Endodermal cell (in vitro differentiated cells): ENCODE measurements around the gene CAB39. TPM values are rescaled to one million over a fixed set of nuclear protein-coding genes. Genes with fewer than 3 reads are reported as not detected.

Experiments used
- DNase-seq: peaks from one replicate; pipeline ENCODE4 v3.0.0-alpha.2; 2017
- H3K27ac ChIP-seq: 2 replicates; pipeline ENCODE4 v1.5.1; 2013; ENCODE audit warnings: mild to moderate bottlenecking, low read depth, low read length, moderate library complexity
- H3K27me3 ChIP-seq: 2 replicates; pipeline ENCODE4 v1.6.1; 2013; ENCODE audit warnings: mild to moderate bottlenecking, low read length, moderate library complexity; ENCODE audit not compliant: insufficient read depth, control insufficient read depth, poor library complexity, severe bottlenecking
- H3K36me3 ChIP-seq: 2 replicates; pipeline ENCODE4 v1.7.0; 2013; ENCODE audit warnings: mild to moderate bottlenecking, low read length, moderate library complexity; ENCODE audit not compliant: control insufficient read depth, insufficient read depth
- H3K4me1 ChIP-seq: one replicate; pipeline ENCODE4 v1.7.0; 2013; ENCODE audit warnings: low read length; ENCODE audit not compliant: control insufficient read depth, insufficient read depth
- H3K4me3 ChIP-seq: 2 replicates; pipeline ENCODE4 v1.5.1; 2013; ENCODE audit warnings: mild to moderate bottlenecking, low read length, moderate library complexity
- H3K9ac ChIP-seq: 2 replicates; pipeline ENCODE4 v1.6.1; 2013; ENCODE audit warnings: mild to moderate bottlenecking, low read length, moderate library complexity; ENCODE audit not compliant: poor library complexity, severe bottlenecking; ENCODE audit errors: extremely low read depth
- H3K9me3 ChIP-seq: 2 replicates; pipeline ENCODE4 v1.6.1; 2013; ENCODE audit warnings: mild to moderate bottlenecking, low read length, moderate library complexity; ENCODE audit not compliant: control insufficient read depth
- H3K27ac Mint-ChIP-seq: 2 replicates; pipeline ENCODE4 v1.8.0; 2020; ENCODE audit warnings: mixed read lengths
- H3K27me3 Mint-ChIP-seq: 2 replicates; pipeline ENCODE4 v1.8.0; 2021; ENCODE audit warnings: mild to moderate bottlenecking, mixed read lengths; ENCODE audit not compliant: insufficient read depth
- H3K36me3 Mint-ChIP-seq: 2 replicates; pipeline ENCODE4 v1.8.0; 2020; ENCODE audit warnings: low read depth, mixed read lengths
- H3K4me1 Mint-ChIP-seq: 2 replicates; pipeline ENCODE4 v1.8.0; 2020; ENCODE audit warnings: mixed read lengths
- H3K4me3 Mint-ChIP-seq: 2 replicates; pipeline ENCODE4 v1.8.0; 2020; ENCODE audit warnings: mild to moderate bottlenecking, moderate library complexity, mixed read lengths
- H3K9me3 Mint-ChIP-seq: 2 replicates; pipeline ENCODE4 v1.8.0; 2020; ENCODE audit warnings: mild to moderate bottlenecking, mixed read lengths
- CTCF ChIP-seq: fragments of 200-600 bp; sonication (generic); conservative IDR thresholded peaks from 2 replicates; pipeline ENCODE4 v1.5.0; 2021; ENCODE audit warnings: antibody characterized with exemption, mild to moderate bottlenecking
- WGBS, 2 experiments: methylation state at CpG; one replicate each; pipeline versions ENCODE4 v1.1.5 to v1.1.7; 2013; ENCODE audit warnings: missing lambda C conversion rate in 2 of 2, mixed read lengths in 1 of 2; ENCODE audit not compliant: insufficient coverage in 1 of 2, insufficient read length in 1 of 2; 5-methylcytosine and 5-hydroxymethylcytosine counted together
- total RNA-seq, 2 donors: library from RNA; stranded (reverse); fragmentation: NEBNext Ultra II Directional in 1 of 2; extraction: Animal tissue kit (Norgen Biotek cat#: 25700) in 1 of 2; gene quantifications; 2 replicates in 1 of 2; 3 replicates in 1 of 2; pipeline ENCODE4 v1.2.1, GENCODE V29; 2021

Gene CAB39
- total RNA-seq, 2 donors from 2014 or later = 41.4 to 48.4 TPM

GRCh38 chr2:230678018-230678417, 34.6 kb upstream of the CAB39 start:
- no peaks in the 10 kb centered on the region for H3K27me3 ChIP-seq
- peak; percentile 22 for DNase-seq
- Mint-ChIP-seq H3K4me1 (peaks cover 5% of the 10 kb centered on the region), H3K4me3 (no peak overlapping the region), H3K27me3 (peaks cover 7% of the 10 kb centered on the region), H3K36me3 (no peaks in the 10 kb centered on the region), H3K27ac (no peak overlapping the region), H3K9me3 (peaks cover 13% of the 10 kb centered on the region)
- no peaks in the 10 kb centered on the region for H3K36me3 ChIP-seq
- no peaks in the 10 kb centered on the region for H3K4me1 ChIP-seq
- no peak overlapping the region for H3K27ac ChIP-seq
- no peak for TF ChIP-seq CTCF
- no peak overlapping the region for H3K4me3 ChIP-seq
- no peak overlapping the region for H3K9ac ChIP-seq
- peaks cover 8% of the 10 kb centered on the region for H3K9me3 ChIP-seq
- 100% methylated on average over 1 of the region's 1 CpG for WGBS, 2 experiments

- no peak for TF ChIP-seq CTCF
- H3K27ac ChIP-seq = no peak overlapping the region
- DNase-seq = no peak
- no peak overlapping the region for H3K4me3 ChIP-seq
- H3K9me3 ChIP-seq = peaks cover 8% of the 10 kb centered on the region
- H3K36me3 ChIP-seq = no peaks in the 10 kb centered on the region
- H3K9ac ChIP-seq = no peak overlapping the region
- no peak overlapping the region for H3K27ac Mint-ChIP-seq
- H3K4me1 Mint-ChIP-seq = peaks cover 5% of the 10 kb centered on the region
- H3K36me3 Mint-ChIP-seq = no peaks in the 10 kb centered on the region
- H3K27me3 Mint-ChIP-seq = peaks cover 8% of the 10 kb centered on the region
- no peak overlapping the region for H3K4me3 Mint-ChIP-seq
- H3K4me1 ChIP-seq = no peaks in the 10 kb centered on the region
- no peaks in the 10 kb centered on the region for H3K27me3 ChIP-seq
- H3K9me3 Mint-ChIP-seq = peaks cover 13% of the 10 kb centered on the region
These were observed 34.2 kb upstream of the CAB39 start for GRCh38 chr2:230678451-230678850.

GRCh38 chr2:230680463-230681170, 32.0 kb upstream of the CAB39 start:
- no peak overlapping the region for H3K4me3 ChIP-seq
- 92 to 95% methylated on average over 11 of the region's 11 CpGs for WGBS, 2 experiments
- peak; percentile 52 for TF ChIP-seq CTCF

More at GRCh38 chr2:230680463-230681170, 32.0 kb upstream of the CAB39 start:
- H3K9me3 Mint-ChIP-seq = peaks cover 13% of the 10 kb centered on the region
- peaks cover 8% of the 10 kb centered on the region for H3K27me3 Mint-ChIP-seq
- H3K27ac Mint-ChIP-seq = no peak overlapping the region
- no peak overlapping the region for H3K4me3 Mint-ChIP-seq
- peaks cover 8% of the 10 kb centered on the region for H3K9me3 ChIP-seq
- no peaks in the 10 kb centered on the region for H3K36me3 ChIP-seq
- no peaks in the 10 kb centered on the region for H3K36me3 Mint-ChIP-seq
- peak; percentile 31 for DNase-seq
- no peaks in the 10 kb centered on the region for H3K27me3 ChIP-seq
- H3K4me1 ChIP-seq = no peaks in the 10 kb centered on the region
- H3K4me1 Mint-ChIP-seq = no peaks in the 10 kb centered on the region
- H3K9ac ChIP-seq = no peak overlapping the region
- no peak overlapping the region for H3K27ac ChIP-seq
